OCI-LY7 (cell line): ENCODE data around the gene CTNNA3.

ENCODE experiments used
- EZH2phosphoT487 ChIP-seq: fragments of 200-600 bp; sonication (generic); IDR thresholded peaks from 2 replicates; pipeline ENCODE4 v1.6.1; 2018; ENCODE audit warnings: low read depth, borderline replicate concordance, mild to moderate bottlenecking, mixed run types, antibody characterized with exemption, low read length, moderate library complexity, mixed read lengths
- TF ChIP-seq, protein P1 (sequence below): fragments of 200-600 bp; sonication (generic); conservative IDR thresholded peaks from 2 replicates; pipeline ENCODE4 v1.5.1; 2014; ENCODE audit warnings: mild to moderate bottlenecking, antibody characterized with exemption, low read length, moderate library complexity, mixed read lengths

DNA sequence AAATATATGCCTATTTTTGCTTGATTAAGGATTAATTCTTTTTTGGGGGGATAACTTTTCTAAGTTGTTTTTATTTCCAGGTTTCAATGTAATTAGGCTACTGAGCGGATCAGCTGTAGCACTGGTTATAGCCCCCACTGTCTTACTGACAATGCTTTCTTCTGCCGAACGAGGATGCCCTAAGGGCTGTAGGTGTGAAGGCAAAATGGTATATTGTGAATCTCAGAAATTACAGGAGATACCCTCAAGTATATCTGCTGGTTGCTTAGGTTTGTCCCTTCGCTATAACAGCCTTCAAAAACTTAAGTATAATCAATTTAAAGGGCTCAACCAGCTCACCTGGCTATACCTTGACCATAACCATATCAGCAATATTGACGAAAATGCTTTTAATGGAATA lies 769.2 kb downstream of the CTNNA3 start:
- TF ChIP-seq, protein P1, sequence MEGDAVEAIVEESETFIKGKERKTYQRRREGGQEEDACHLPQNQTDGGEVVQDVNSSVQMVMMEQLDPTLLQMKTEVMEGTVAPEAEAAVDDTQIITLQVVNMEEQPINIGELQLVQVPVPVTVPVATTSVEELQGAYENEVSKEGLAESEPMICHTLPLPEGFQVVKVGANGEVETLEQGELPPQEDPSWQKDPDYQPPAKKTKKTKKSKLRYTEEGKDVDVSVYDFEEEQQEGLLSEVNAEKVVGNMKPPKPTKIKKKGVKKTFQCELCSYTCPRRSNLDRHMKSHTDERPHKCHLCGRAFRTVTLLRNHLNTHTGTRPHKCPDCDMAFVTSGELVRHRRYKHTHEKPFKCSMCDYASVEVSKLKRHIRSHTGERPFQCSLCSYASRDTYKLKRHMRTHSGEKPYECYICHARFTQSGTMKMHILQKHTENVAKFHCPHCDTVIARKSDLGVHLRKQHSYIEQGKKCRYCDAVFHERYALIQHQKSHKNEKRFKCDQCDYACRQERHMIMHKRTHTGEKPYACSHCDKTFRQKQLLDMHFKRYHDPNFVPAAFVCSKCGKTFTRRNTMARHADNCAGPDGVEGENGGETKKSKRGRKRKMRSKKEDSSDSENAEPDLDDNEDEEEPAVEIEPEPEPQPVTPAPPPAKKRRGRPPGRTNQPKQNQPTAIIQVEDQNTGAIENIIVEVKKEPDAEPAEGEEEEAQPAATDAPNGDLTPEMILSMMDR = no peak
- no peak for TF ChIP-seq EZH2phosphoT487
